HG02610 (cell line): Measurements from ENCODE around the gene C6orf163.

Experiments
- ATAC-seq: cut with Tn5 transposase; IDR thresholded peaks from one replicate; pipeline ENCODE4 v1.9.1; 2021; ENCODE audit warnings: mild to moderate bottlenecking, moderate library complexity; ENCODE audit not compliant: unreplicated experiment

The C6orf163 gene

GRCh38 chr6:87407901-87408720 is 63.5 kb downstream of the C6orf163 start, which contains the start of gene CFAP206:
CFAP206 (plus strand) TSS chr6:87407972; CDS start chr6:87409840, 1,868 bp downstream.
- peak; percentile 88 for ATAC-seq

DNA sequence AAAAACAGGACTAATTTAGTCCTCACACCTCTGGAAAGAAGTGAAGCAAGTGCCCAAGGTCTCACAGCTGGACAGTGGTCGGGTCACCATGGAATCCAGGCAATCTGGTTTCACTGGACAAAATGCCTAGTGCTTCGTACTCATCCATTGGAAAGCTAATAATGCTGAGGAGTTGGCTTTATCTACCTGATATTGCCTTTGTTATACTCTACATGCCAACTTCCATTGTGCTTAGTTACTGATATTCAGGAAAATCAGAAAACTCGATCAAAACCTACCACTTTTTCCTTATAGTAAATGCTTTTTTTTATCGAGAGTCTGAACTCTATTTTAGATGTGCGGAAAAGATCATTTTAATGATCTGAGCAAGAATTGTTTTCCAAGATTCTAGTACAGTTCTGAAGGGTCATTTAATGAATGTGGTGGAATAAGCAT is 64.1 kb downstream of the C6orf163 start:
- ATAC-seq, result no peak
